SJCRH30 (cell line): ENCODE data around the gene ADGRA1. TPM values are rescaled to one million over a fixed set of nuclear protein-coding genes. Genes with fewer than 3 reads are reported as not detected.
"Not testable (repeated sequence)": the region's sequence is repeated elsewhere in the genome, so short reads cannot be mapped to it uniquely, and the experiment has no call there.

Source experiments
- DNase-seq, 2 experiments: peaks; one replicate each; pipeline ENCODE4 v3.0.0-alpha.2; 2015 to 2020
- H3K27ac ChIP-seq: fragments of 250-450 bp; sonication (Bioruptor Pico); 2 replicates; pipeline ENCODE4 v1.5.1; 2020; ENCODE audit warnings: mild to moderate bottlenecking, moderate library complexity
- H3K27me3 ChIP-seq: fragments of 250-450 bp; sonication (Bioruptor Pico); 2 replicates; pipeline ENCODE4 v1.5.1; 2020; ENCODE audit warnings: mild to moderate bottlenecking, moderate library complexity
- H3K36me3 ChIP-seq: fragments of 250-450 bp; sonication (Bioruptor Pico); 2 replicates; pipeline ENCODE4 v1.5.1; 2020; ENCODE audit warnings: mild to moderate bottlenecking, moderate library complexity
- H3K4me1 ChIP-seq: fragments of 250-450 bp; sonication (Bioruptor Pico); 2 replicates; pipeline ENCODE4 v1.5.1; 2020; ENCODE audit warnings: mild to moderate bottlenecking, moderate library complexity
- H3K4me3 ChIP-seq: fragments of 250-450 bp; sonication (Bioruptor Pico); 2 replicates; pipeline ENCODE4 v1.5.1; 2020; ENCODE audit warnings: mild to moderate bottlenecking, moderate library complexity
- H3K9me3 ChIP-seq: fragments of 250-450 bp; sonication (Bioruptor Pico); replicated peaks from 2 replicates; pipeline ENCODE4 v1.5.1; 2020; ENCODE audit warnings: mild to moderate bottlenecking, moderate library complexity
- total RNA-seq: library from RNA; depleted of rRNA; stranded (reverse); fragments of >200 nt; shearing (Covaris generic); gene quantifications from 2 replicates; pipeline ENCODE4 v1.2.3, GENCODE V29; 2014

Gene ADGRA1
- total RNA-seq, 1 experiment from 2014 or later = 1.0 TPM

DNA sequence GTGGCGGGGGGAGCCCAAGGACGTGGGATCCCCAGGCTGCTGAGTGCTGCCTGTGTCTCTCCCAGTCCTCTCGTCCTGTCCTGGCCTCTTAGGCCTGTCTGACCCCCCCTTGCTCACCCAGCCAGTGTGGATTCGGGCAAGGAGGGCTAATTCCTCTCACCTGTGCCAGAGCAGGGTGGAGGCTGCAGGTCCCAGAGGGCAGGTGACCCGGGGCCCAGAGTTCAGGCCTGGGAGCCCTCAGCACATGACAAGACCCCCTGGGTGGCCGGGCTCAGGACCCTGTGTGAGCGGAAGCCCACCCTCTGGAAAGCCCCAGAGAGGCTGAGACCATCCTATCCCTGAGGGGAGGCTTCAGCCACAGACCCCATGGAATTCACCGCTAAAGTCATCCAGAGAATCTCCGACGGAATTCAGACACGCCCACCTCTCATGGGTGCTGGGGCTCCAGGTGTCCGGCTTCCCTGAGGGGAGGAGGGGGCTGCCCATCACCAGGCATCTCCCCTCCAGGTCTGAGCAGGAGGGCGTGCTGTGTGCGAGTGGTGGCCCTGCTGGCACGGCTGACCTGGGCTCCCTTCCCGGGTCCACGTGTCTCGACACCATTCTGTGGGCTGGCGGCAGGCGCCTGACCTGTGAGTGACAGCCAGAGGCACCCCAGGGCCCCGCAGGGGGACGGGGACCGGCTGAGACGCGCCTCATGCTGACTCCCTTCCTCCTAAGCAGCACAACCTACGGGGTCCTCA lies 77.3 kb downstream of the ADGRA1 start:
- Histone ChIP-seq H3K27ac (no peak overlapping the region), H3K4me3 (no peak overlapping the region), H3K4me1 (no peaks in the 10 kb centered on the region), H3K36me3 (no peaks in the 10 kb centered on the region), H3K27me3 (no peaks in the 10 kb centered on the region), H3K9me3 (no peaks in the 10 kb centered on the region)
- DNase-seq = no peak

- no peaks in the 10 kb centered on the region for H3K27me3 ChIP-seq
- H3K4me3 ChIP-seq = no peak overlapping the region
- H3K27ac ChIP-seq = no peak overlapping the region
- no peak for DNase-seq
- no peaks in the 10 kb centered on the region for H3K9me3 ChIP-seq
- no peaks in the 10 kb centered on the region for H3K36me3 ChIP-seq
- no peaks in the 10 kb centered on the region for H3K4me1 ChIP-seq
Measured at GRCh38 chr10:133165556-133166503, 78.1 kb downstream of the ADGRA1 start.

DNA sequence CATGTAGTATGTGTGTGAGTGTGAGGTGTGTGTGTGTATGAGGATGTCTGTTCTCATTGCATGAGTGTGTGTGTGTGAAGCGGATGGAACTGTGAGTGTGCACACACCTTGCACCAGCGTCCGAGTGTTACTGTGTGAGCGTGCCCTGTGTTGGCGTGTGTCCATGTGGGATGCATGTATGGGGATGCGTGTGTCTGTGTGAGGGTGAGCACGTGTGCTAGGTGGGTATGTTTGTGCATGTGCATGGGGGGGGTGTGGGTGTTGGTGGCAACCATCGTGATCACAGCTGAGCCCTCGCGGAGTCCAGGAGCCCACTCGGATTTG lies 78.7 kb downstream of the ADGRA1 start:
- no peaks in the 10 kb centered on the region for H3K4me1 ChIP-seq
- H3K27ac ChIP-seq = no peak overlapping the region
- no peaks in the 10 kb centered on the region for H3K36me3 ChIP-seq
- no peaks in the 10 kb centered on the region for H3K27me3 ChIP-seq
- no peak for DNase-seq
- H3K9me3 ChIP-seq = no peaks in the 10 kb centered on the region
- H3K4me3 ChIP-seq = no peak overlapping the region

DNA sequence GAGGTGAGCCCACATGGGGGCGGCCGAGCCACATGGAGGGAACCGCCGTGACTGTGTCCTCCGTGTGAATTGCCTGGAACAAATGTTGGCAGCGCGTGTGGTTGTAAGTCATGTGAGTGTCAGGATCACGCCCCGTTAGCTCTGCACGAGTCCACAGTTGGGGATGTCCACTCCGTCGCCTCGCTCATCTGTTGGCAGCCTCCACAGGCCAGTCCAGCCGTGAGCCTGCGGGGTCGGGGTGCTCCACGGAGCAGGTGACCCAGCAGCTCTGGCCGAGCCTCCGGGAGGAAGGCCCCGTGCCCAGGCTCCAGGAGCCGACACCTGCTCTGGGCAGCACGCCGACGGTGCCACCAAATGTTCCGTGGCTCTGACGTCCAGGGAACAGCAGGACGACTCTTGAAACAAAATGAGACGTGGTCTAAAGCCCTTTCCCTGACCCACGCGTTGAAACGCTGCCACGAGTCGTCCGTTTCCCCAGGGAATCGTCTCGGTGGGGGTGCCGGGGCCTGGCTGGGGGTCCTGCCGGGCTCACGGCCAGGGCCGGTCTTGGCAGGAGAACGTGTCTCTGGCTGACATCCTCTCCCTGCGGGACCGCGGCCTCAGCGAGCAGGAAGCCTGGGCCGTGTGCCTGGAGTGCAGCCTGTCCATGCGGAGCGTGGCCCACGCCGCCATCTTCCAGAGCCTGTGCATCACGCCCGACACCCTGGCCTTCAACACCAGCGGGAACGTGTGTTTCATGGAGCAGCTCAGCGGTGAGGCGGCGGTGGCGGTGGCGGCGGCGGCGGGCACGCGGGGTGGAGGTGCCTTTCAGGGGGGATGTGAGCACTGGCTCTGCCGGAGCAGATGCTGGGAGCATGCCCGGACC lies 79.3 kb downstream of the ADGRA1 start:
- H3K4me3 ChIP-seq = no peak overlapping the region
- H3K27ac ChIP-seq = no peak overlapping the region
- no peaks in the 10 kb centered on the region for H3K27me3 ChIP-seq
- H3K36me3 ChIP-seq = no peaks in the 10 kb centered on the region
- no peaks in the 10 kb centered on the region for H3K9me3 ChIP-seq
- no peak for DNase-seq
- H3K4me1 ChIP-seq = no peaks in the 10 kb centered on the region

GRCh38 chr10:133167693-133168616 lies 80.2 kb downstream of the ADGRA1 start:
- H3K36me3 ChIP-seq = no peaks in the 10 kb centered on the region
- H3K4me3 ChIP-seq = no peak overlapping the region
- no peak overlapping the region for H3K27ac ChIP-seq
- no peak for DNase-seq
- no peaks in the 10 kb centered on the region for H3K9me3 ChIP-seq
- no peaks in the 10 kb centered on the region for H3K27me3 ChIP-seq
- no peaks in the 10 kb centered on the region for H3K4me1 ChIP-seq

DNA sequence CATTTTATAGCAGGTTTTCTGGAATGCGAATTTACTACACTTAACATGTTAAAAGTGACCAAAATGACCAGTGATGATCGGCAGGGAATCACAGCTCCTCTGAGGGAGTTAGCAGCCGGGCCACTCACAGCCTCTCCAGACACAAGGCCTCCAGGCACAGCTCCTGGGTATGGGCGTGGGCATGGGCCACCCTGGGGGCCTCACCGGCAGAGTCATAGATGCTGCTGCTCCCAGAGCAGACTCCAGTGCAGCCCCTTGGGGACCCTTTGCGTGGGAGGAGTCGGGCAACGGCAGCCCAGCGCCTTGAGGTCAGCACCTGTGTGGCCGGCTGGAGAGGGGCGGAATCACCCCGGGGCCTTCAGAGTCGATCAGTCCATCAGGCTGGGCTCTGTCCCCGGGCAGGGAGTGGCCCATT lies 80.9 kb downstream of the ADGRA1 start:
- no peaks in the 10 kb centered on the region for H3K27me3 ChIP-seq
- H3K4me1 ChIP-seq = no peaks in the 10 kb centered on the region
- no peaks in the 10 kb centered on the region for H3K36me3 ChIP-seq
- H3K27ac ChIP-seq = no peak overlapping the region
- H3K9me3 ChIP-seq = no peaks in the 10 kb centered on the region
- no peak overlapping the region for H3K4me3 ChIP-seq
- DNase-seq = no peak

GRCh38 chr10:133169173-133169947 lies 81.6 kb downstream of the ADGRA1 start:
- no peak for DNase-seq
- H3K36me3 ChIP-seq = no peaks in the 10 kb centered on the region
- no peak overlapping the region for H3K4me3 ChIP-seq
- H3K9me3 ChIP-seq = no peaks in the 10 kb centered on the region
- H3K4me1 ChIP-seq = no peaks in the 10 kb centered on the region
- H3K27ac ChIP-seq = no peak overlapping the region
- H3K27me3 ChIP-seq = no peaks in the 10 kb centered on the region

DNA sequence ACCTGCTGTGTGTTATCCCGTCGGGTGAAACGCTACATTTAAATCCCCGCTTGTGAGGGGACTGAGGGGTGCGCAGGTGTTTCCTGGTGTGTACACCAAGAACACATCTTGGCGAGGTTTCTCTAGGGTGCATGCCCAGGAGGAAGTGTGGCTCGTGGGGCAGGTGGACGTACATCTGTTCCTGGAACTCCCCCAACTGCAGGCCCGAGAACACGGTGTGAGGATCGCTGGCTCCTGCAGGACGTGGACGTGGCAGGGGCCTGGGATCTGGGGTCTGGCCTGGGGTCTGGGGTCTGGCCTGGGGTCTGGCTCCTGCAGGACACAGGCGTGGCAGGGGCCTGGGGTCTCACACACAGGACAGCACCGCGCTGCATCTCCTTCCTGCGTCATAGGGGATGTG lies 82.4 kb downstream of the ADGRA1 start:
- no peaks in the 10 kb centered on the region for H3K27me3 ChIP-seq
- no peaks in the 10 kb centered on the region for H3K36me3 ChIP-seq
- H3K27ac ChIP-seq = no peak overlapping the region
- no peak for DNase-seq
- H3K4me1 ChIP-seq = no peaks in the 10 kb centered on the region
- no peak overlapping the region for H3K4me3 ChIP-seq
- no peaks in the 10 kb centered on the region for H3K9me3 ChIP-seq

DNA sequence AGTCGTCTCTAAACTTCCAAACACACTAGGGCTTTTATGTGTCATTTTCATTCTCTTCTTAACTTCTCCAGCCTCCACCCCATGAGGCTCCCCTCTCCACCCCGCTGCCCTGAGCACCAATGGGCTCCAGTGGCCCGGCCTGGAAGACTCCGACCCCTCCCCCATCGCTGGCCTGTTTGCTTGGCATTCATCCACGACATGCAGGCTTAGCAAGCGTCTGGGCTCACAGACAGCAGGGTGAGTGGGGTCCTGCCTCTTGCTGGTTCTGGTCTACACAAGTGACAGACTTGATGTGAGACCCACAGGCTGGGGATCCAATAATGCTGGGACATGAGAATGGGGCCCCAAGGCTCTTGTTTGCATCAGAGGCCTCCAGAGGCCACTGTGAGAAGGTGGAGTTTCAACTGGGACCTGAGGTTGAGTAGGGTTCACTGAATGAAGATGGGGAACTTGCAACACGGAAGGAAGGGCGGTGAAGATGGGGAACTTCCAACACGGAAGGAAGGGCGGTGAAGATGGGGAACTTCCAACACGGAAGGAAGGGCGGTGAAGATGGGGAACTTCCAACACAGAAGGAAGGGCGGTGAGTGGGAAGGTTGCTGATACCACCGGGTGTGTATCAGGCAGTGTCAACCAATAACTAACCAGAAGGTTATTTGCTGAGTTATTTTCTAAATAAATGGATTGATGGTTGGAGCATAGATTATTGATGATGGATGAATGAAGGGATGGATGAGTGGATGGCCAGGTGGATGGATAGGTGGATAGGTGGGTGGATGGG lies 86.3 kb downstream of the ADGRA1 start:
- Histone ChIP-seq H3K4me3 (no peak overlapping the region), H3K27me3 (no peaks in the 10 kb centered on the region), H3K27ac (no peak overlapping the region), H3K4me1 (no peaks in the 10 kb centered on the region), H3K9me3 (no peaks in the 10 kb centered on the region), H3K36me3 (no peaks in the 10 kb centered on the region)
- no peak for DNase-seq

DNA sequence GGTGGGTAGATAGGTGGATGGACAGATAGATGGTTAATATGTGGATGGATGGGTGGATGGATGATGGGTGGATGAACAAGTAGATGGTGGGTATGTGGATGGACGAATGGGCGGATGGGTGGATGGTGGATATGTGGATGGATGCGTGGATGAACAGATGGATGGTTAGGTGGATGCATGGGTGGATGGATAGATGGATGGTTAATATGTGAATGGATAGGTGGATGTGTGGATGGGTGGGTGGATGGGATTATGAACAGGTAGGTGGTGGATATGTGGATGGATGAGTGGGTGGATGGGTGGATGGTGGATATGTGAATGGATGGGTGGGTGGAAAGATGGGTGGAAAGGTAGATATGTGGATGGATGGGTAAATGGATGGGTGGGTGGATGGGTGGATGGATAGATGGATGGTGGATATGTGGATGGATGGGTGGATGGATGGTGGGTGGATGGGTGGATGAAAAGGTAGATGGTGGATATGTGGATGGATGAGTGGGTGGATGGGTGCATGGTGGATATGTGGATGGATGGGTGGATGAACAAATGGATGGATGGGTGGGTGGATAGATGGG lies 87.1 kb downstream of the ADGRA1 start:
- no peaks in the 10 kb centered on the region for H3K27me3 ChIP-seq
- no peaks in the 10 kb centered on the region for H3K36me3 ChIP-seq
- H3K27ac ChIP-seq = no peak overlapping the region
- no peaks in the 10 kb centered on the region for H3K9me3 ChIP-seq
- H3K4me1 ChIP-seq = no peaks in the 10 kb centered on the region
- H3K4me3 ChIP-seq = no peak overlapping the region
- DNase-seq = no peak

DNA sequence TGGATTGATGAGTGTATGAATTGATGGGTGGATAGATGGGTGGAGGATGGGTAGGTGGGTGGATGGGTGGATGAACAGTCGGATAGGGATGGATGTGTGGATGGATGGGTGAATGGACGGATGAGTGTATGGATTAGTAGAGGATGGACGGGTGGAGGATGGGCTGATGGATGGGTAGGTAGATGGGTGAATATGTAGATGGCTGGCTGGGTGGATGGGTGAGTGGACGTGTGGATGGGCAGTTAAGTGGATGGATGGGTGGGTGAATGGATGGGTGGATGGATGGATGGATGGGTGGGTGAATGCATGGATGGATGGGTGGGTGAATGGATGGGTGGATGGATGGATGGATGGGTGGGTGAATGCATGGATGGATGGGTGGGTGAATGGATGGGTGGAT lies 87.9 kb downstream of the ADGRA1 start:
- not testable (repeated sequence) for H3K27ac ChIP-seq, H3K4me3 ChIP-seq, H3K4me1 ChIP-seq, H3K36me3 ChIP-seq, H3K9me3 ChIP-seq, H3K27me3 ChIP-seq, DNase-seq

GRCh38 chr10:133176546-133176945 lies 88.8 kb downstream of the ADGRA1 start:
- no peak overlapping the region for H3K27ac ChIP-seq
- H3K4me1 ChIP-seq = no peaks in the 10 kb centered on the region
- no peak overlapping the region for H3K4me3 ChIP-seq
- DNase-seq = no peak
- H3K27me3 ChIP-seq = no peaks in the 10 kb centered on the region
- H3K9me3 ChIP-seq = no peaks in the 10 kb centered on the region
- no peaks in the 10 kb centered on the region for H3K36me3 ChIP-seq
